ENCODE measurements around the gene ZIC5.

GRCh38 chr13:99949679-99950413 is 21.7 kb downstream of the ZIC5 start:
- TF ChIP-seq CTCF (IDR thresholded peaks at IDR 0.05): no peak
- TF ChIP-seq ZFX (IDR thresholded peaks at IDR 0.05; ENCODE audit: borderline replicate concordance): no peak

Measured in 22Rv1 (cell line).